GM19099 (cell line): ENCODE data around the gene FOXP1.

ENCODE experiments used
- POLR2A ChIP-seq: IDR thresholded peaks from 3 replicates; pipeline ENCODE4 v1.6.1; 2011; ENCODE audit warnings: low read depth; ENCODE audit not compliant: insufficient read length; ENCODE audit errors: extremely low read depth

Gene FOXP1

GRCh38 chr3:71580636-71581456, 2.7 kb downstream of the FOXP1 start:
- TF ChIP-seq POLR2A: no peak

- no peak for TF ChIP-seq POLR2A
Measured at GRCh38 chr3:71579935-71580406, 3.6 kb downstream of the FOXP1 start.

- no peak for TF ChIP-seq POLR2A
Measured at GRCh38 chr3:71579326-71579934, 4.1 kb downstream of the FOXP1 start.

GRCh38 chr3:71578054-71578751, 5.3 kb downstream of the FOXP1 start:
- TF ChIP-seq POLR2A: no peak

- TF ChIP-seq POLR2A: no peak
Measured at GRCh38 chr3:71577011-71577410, 6.5 kb downstream of the FOXP1 start.

- TF ChIP-seq POLR2A: no peak
Measured at GRCh38 chr3:71575433-71575832, 8.1 kb downstream of the FOXP1 start.

GRCh38 chr3:71573181-71573580, 10.3 kb downstream of the FOXP1 start:
- TF ChIP-seq POLR2A: no peak

GRCh38 chr3:71570546-71570945, 13.0 kb downstream of the FOXP1 start:
- no peak for TF ChIP-seq POLR2A

GRCh38 chr3:71568207-71568606, 15.3 kb downstream of the FOXP1 start:
- no peak for TF ChIP-seq POLR2A

GRCh38 chr3:71566776-71567175, 16.8 kb downstream of the FOXP1 start:
- TF ChIP-seq POLR2A: no peak

- TF ChIP-seq POLR2A: no peak
Measured at GRCh38 chr3:71565976-71566375, 17.6 kb downstream of the FOXP1 start.

- no peak for TF ChIP-seq POLR2A
Measured at GRCh38 chr3:71565316-71565715, 18.2 kb downstream of the FOXP1 start.

- TF ChIP-seq POLR2A: no peak
Measured at GRCh38 chr3:71564361-71564760, 19.2 kb downstream of the FOXP1 start.

- no peak for TF ChIP-seq POLR2A
Measured at GRCh38 chr3:71563827-71564226, 19.7 kb downstream of the FOXP1 start.

- no peak for TF ChIP-seq POLR2A
Measured at GRCh38 chr3:71562938-71563337, 20.6 kb downstream of the FOXP1 start.

GRCh38 chr3:71560665-71561064, 22.9 kb downstream of the FOXP1 start:
- TF ChIP-seq POLR2A: no peak
